Measurements from ENCODE around the gene PAPSS2.

The PAPSS2 gene

DNA sequence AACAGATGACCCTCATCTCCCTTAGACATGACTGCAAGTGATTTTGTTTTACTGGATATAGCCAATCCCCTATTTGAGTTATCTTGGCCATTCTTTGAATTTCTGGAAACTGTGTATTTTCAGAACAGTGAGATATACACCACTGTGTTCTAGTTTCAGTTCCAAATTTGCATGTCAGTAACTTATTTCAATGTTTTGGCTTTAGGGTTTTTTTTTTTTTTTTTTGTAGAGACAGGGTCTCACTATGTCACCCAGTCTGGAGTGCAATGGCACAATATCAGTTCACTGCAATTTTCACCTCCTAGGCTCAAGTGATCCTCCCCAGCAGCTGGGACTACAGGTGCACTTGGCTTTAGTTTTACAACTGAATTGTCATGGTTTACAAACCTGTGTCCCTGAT lies 91.1 kb downstream of the PAPSS2 start:
- no peak for DNase-seq (ENCODE audit: low spot score)

DNA sequence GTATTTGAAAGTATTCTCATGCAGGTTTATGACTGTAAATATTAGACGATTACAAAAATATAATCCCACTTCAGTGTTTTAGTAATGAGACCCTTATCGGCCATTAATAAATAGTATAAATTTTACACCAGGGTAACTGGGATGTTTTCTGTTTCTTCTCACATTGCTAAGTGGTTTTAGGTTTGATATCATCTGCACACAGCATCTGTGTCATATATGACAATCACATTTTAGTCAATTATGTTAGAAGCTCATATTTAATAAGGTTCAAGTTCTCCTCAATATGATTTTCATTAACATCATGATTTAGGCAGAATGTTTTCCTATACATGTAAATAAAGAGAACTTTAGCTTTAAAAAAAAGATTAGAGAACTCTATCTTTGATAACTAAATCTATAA lies 91.6 kb downstream of the PAPSS2 start:
- no peak for DNase-seq (ENCODE audit: low spot score)

DNA sequence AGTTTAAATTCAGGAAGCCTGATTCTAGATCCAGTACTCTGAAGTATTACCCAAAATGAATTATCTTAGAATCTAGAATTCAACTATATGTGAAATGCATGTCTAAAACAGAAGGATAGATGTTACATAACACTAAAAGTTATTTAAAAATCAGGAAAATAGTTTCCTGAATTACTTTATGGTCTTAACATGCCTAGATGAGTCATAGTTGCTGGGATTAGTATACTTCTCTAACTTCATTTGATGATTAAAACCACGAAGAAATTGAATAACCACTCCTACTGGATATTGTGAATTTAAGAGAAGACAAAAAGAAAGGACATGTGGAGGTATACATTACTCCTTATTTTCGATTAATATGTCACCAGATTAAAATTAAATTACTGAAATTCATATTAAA lies 92.9 kb downstream of the PAPSS2 start:
- DNase-seq (ENCODE audit: low spot score) = no peak

DNA sequence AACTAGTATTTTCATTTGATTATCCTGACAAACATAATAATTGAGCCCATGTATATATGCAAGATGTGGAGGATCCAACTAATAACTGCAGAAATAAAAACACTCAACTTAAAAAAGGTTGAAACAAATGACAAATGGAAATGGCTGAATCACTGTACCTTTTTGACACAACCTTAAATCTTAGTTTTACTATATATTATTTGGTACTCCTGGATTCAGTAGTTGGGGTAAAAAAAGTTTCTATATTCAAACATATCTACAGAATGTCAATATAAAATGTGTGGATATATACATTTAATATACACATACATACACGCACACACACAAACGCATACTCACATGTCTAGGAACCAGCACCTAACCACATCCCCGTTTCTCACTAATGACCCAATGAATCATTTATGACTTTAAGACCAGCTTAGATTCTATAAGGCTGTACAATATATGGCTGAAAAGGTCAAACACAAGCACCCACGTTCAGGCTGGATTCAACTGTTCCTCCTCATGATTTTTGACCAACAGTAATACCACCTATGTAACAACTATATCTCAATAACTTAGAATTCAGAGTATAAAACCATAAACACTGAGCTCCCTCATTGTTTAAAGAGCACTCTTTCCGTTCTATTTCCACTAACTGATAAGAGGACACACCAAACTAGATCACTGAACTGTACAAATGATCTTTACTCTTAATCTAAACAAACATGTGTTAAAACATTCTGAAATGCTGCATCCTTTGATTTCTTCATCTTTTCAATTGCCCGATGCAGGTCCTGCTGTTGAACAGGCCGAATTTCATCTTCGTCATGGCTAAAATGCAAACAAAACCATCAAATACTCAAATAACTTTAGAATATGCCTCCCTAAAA lies 94.6 kb downstream of the PAPSS2 start:
- no peak for DNase-seq (ENCODE audit: low spot score)

DNA sequence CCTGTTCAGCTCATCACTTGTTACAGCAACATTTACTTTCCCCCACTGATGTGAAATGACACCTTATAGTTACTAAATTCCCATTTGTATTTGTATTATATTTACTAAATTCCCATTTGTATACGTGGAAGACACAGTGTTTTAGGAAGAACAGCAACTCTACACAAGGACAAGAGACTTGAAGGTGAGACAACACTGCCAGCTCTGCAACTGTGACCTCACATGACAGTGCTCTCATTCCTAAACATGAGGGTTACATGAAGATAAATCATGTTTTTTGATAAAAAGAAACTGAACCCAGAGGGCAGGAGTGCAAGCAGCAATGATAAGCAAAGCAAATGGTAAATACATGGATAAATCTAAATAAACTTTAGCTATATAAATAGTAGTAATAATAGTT lies 98.0 kb downstream of the PAPSS2 start:
- no peak for DNase-seq (ENCODE audit: low spot score)

DNA sequence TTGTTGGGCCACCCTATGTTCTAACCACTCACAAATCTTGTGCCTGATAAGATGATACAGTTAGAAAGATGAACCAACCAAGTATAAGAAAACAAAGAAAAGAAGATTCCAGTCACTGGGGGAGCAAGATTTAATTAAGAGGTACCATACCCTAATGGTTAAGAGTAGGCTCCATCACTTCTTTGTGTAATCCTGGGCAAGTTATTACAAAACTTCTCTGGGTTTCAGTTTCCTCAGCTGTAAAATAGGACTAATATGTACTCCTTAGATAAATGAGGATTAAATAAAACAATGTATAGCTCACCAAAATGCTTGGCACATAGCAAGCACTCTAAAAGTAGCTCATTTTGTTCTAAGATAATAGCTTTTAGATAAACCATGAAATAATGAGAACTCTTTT lies 99.9 kb downstream of the PAPSS2 start:
- no peak for DNase-seq (ENCODE audit: low spot score)

DNA sequence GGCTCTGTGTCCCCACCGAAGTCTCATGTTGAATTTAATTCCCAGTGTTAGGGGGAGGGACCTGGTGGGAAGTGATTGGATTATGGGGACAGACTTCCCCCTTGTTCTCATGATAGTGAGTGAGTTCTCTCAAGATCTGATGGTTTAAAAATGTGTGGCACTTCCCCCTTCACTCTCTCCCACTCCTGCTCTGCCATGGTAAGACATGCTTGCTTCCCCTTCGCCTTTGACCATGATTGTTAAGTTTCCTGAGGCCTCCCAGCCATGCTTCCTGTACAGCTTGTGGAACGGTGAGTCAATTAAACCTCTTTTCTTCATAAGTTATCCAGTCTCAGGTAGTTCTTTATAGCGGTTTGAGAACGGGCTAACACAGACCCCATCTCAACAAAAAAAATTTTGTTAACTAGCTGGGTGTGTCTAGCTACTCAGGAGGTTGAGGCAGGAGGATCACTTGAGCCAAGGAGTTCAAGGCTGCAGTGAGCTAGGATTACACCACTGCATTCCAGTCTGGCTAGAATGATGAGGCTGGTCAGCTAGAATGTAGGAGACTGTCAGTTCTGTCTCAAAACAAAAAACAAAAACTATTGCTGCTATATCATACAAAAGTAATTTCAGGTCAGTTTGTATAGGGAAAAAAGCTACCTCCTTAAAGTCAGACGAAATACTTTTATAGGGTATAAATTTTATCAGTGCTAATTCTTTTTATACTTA lies 100.7 kb downstream of the PAPSS2 start:
- no peak for DNase-seq (ENCODE audit: low spot score)

DNA sequence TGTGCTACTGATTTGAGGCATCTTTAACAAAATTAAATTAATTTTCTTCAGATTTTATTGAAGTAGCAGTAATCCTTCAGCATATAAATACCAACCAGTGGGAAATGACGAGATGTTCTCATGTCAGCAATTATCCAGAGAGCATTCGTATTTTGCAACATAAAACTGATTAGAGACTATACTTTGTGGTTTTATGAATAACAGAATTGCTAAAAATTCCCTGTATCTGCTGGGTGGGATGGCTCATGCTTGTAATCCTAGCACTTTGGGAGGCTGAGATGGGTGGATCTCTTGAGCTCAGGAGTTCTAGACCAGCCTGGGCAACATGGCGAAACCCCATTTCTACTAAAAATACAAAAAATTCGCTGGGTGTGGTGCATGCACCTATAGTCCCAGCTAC lies 101.5 kb downstream of the PAPSS2 start:
- DNase-seq (ENCODE audit: low spot score) = no peak

DNA sequence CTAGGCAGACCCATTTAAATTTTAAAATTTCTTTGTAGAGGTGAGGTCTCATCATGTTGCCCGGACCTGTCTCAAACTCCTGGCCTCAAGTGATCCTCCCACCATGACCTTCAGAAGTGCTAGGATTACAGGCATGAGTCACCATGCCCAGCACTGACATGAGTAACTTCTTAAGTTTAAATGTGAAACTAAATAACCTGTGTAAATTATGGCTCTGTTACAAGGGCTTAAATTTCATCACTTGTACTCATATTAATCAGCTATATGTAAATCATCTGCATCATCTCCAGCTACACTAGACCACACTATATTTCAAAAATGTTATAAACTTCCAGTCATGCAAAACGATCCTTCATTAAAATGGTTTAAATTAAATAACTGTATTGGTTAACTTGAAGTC lies 102.2 kb downstream of the PAPSS2 start:
- DNase-seq (ENCODE audit: low spot score) = no peak

DNA sequence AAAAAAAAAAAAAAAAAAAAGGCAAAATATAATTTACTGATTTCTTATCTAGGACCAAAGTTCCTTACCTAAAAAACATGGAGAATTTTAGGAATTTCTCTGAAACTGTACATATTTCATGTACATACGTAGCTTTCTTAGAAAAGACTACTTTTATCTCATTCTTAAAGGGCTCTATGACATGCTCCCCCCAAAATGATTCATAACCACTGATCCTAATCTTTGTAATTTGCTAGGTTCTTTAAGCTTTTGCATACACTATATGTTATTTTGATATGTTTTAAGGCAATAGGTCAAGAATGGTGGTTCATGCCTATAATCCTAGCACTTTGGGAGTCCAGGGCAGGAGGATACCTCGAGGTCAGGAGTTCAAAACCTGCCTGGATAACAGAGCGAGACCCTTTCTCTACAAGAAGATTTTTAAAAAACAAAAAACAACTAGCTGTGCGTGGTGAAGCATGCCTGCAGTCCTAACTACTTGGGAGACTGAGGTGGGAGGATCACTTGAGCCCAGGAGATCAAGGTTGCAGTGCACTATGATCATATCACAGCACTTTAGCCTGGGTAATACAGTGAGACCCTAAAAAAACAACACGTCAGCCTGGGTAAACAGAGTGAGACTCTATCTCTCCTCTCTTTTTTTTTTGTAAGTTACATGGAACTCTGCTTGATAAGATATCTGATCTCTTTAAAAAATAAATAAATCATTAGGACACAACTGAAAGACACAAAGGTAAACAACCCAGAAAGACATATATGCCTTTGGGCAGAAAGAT lies 103.6 kb downstream of the PAPSS2 start:
- no peak for DNase-seq (ENCODE audit: low spot score)

DNA sequence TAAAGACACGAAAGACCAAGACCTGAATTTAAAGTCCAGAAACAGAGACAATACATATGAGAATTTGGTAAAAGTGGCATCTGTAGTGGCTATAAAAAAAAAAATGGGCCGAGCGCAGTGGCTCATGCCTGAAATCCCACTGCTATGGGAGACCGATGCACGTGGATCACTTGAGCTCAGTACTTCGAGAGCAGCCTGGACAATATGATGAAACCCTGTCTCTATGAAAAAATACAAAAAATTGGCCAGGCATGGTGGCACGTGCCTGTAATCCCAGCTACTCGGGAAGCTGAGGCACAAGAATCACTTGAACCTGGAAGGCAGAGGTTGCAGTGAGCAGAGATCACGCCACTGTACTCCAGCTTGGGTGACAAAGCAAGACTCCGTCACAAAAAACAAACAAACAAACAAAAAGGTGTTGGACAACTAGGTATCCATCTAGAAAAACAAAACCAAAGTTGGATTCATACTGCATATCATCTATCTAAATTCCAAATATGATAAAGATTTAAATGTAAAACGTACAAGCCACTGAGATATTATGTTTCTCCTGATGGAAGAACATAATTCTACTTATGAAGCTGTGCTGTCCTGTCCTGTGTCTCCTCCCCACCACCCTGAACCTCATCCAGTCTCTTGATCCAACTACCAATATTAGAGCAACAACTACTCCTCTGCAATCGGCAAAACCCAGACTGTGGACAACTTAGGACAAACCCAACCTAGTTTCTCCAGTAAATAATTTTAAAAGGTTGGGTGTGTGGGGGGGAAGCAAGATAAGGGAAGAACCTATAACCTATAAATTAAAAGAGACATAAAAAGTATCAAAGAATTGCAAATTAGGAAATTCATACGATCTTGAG lies 104.6 kb downstream of the PAPSS2 start:
- DNase-seq (ENCODE audit: low spot score) = no peak

DNA sequence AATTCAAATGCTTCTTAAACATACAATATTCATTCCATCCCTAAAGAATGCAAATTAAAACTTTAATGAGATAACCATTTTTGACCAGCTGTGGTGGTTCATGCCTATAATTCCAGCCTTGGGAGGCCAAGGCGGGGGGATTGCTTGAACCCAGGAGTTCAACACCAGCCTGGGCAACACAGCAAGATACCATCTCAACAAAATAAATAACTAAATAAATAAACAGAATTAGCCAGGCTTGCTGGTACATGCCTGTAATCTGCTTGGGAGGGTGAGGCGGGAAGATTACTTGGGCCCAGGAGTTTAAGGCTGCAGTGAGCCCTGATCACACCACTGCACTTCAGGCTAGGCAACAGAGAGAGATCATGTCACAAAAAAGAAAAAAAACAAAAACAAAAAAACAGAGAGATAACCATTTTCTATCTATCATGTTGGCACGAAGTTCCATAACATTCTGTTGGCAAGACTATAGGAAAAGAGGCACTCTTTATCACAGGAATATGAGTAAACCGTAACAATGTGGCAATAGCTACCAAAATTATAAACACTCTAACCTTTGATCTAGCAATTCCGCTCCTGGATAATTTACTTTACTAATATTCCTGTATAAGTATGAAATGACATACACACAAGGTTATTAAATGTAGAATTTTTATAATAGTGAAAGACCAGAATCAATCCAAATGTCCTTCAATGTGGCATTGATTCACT lies 106.1 kb downstream of the PAPSS2 start:
- no peak for DNase-seq (ENCODE audit: low spot score)

DNA sequence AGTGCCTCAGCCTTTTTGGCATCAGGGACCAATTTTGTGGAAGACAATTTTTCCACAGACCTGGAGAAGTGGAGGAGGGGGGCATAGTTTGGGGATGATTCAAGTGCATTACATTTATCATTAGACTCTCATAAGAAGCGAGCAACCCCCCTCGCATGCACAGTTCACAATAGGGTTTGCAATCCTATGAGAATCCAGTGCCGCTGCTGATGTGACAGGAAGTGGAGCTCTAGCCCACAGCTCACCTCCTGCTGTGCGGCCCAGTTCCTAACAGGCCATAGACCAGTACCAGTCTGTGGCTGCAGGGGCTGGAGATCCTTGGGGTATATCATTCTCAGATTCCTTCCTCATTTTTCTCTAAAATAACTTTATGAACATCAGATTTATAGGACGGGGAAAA lies 107.6 kb downstream of the PAPSS2 start:
- no peak for DNase-seq (ENCODE audit: low spot score)

DNA sequence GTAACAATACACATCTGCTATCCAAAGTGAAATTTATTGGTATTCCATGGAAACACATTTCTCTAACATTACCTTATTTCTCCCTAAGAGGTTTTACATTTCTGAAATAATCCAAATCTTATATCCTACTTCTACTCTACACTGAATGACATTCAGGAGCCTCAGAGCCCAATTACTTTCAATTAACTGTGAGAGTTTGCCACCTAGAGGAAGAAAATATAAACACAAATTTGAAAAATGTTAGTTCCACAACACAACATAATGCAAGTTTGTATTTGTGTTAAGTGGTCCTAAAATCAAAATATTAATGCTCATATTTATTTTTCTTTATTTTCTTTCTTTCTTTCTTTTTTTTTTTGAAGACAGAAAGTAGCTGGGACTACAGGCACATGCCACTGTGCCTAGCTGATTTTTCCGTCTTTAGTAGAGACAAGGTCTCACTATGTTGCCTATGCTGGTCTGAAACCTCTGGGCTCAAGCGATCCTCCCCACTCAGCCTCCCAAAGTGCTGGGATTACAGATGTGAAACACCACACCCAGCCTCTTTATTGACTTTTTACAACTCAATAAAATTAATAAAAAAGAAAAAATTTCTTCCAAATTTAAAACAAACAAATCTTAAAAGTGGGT lies 112.3 kb downstream of the PAPSS2 start:
- no peak for DNase-seq (ENCODE audit: low spot score)

DNA sequence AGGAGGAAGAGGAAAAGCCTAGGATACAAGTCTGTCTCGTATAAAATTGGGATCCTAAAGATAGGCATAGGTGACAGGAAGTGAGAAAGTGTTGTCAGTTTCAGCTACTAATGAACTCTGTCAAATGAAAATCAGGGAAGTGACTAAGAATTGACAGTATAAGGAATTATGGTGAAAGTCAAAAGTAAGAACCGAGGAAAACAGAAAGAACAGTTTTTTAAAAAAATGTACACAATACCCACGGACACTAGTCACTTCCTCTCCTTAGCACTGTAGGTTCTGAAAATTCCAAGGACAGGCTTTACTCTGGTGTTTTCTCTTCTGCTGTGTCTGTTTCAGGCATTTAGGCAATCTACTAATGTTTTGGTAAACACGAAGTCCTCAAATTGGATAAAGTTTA lies 116.1 kb downstream of the PAPSS2 start:
- no peak for DNase-seq (ENCODE audit: low spot score)

DNA sequence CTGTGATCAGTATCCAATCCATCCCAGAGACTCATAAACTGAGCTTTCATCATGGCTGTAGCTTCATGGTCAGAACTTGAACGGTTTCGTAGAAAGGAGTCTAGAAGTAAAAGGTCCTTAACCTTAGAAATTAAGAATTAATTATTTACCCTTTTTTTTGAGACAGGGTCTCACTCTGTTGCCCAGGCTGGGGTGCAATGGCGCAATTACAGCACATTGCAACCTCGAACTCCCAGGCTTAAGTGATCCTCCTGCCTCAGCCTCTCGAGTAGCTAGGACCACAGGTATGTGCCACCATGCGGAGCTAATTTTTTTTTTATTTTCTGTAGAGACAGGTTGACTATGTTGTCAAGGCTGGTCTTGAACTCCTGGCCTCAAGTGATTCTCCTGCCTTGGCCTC lies 116.7 kb downstream of the PAPSS2 start:
- DNase-seq (ENCODE audit: low spot score) = no peak

DNA sequence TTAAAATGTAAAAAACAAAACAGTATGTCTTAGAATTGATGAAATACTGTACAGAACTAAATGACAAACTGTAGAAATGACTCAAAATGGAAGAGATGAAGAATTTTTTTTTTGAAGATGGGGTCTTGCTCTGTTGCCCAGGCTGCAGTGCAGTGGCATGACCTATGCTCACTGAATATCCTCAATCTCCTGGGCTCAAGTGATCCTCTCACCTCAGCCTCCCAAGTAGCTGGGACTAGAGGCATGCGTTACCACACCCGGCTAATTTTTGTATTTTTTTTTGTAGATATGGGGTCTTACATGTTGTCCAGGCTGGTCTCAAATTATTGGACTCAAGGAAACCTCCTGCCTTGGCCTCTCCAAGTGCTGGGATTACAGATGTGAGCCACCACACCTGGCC lies 121.9 kb downstream of the PAPSS2 start:
- DNase-seq (ENCODE audit: low spot score) = no peak

DNA sequence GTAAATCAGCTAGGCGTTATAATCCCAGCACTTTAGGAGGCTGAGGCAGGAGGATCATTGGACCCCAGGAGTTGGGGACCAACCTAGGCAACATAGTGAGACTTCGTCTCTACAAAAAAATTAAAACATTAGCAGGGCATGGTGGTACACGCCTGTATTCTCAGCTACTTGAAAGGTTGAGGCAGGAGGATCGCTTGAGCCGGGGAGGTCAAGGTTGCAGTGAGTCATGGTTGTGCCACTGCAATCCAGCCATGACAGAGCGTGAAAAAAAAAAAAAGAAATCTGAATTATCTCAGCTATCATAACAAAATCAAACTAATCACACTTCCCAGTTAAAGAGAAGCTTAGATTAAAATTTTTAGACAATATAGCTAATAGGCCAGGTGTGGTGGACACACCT lies 123.0 kb downstream of the PAPSS2 start:
- no peak for DNase-seq (ENCODE audit: low spot score)

DNA sequence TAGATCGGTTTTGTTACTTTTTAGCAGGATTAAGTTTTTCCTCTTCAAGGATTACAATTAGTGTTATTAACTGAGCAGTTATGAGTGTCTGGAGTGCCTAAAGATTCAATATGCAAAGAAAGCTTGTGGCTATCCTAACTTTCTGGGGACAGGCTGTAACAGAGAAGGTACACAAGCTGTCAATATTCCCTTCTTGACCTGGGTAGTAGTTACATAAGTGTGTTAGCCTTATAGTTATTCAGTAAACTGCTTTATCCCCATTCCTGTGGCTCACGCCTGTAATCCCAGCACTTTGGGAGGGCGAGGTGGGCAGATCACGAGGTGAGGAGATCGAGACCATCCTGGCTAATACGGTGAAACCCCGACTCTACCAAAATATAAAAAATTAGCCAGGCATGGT lies 126.7 kb downstream of the PAPSS2 start:
- DNase-seq (ENCODE audit: low spot score) = no peak

DNA sequence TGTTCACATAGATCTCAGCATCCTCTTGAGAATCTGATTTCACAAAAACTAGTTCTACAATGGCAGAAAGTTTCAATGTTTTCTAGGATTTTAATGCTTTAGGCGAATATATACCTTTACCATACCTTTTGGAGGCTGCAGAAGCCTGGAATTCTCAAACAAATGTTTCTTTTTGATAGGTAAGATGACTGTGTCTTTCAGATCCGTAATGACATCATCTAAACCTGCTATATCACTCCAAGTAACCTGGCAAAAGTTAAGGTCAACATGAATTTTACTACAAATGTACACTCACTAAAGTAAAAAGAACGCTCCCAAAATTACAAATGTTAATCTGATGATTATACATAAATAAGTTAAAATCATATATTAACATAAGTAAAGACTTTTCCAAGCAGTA lies 130.5 kb downstream of the PAPSS2 start:
- DNase-seq (ENCODE audit: low spot score) = no peak

DNA sequence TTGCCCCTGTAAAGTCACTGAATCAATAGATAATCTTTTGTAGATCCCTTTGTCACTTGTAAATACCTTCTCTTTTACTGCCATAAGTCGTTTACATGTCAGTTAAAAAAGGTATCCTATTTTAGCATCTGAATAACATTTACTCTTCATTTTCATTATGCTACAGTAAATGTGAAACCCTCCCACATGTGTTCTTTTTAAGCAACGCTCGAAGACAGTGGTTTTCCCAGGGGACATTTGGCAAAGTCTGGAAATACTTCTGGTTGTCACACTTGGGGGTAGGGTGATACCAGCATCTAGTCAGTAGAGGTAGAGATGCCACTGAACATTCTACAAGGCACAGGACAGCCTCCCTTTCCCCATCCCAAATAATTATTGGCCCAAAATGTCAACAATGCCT lies 134.6 kb downstream of the PAPSS2 start:
- DNase-seq (ENCODE audit: low spot score) = no peak
